GM12873 (cell line): Measurements from ENCODE around the gene UGT1A10.
A peak's percentile ranks its signal among the peaks of the same experiment; 100 is the strongest.

Source experiments
- CTCF ChIP-seq: IDR thresholded peaks from 2 replicates; pipeline ENCODE4 v1.5.1; 2012; ENCODE audit warnings: low read depth, mild to moderate bottlenecking, moderate library complexity, low read length, control low read depth; ENCODE audit not compliant: insufficient read depth; ENCODE audit errors: missing control alignments

UGT1A10 gene

GRCh38 chr2:233674314-233674713 lies 38.1 kb downstream of the UGT1A10 start:
- peak; percentile 8 for TF ChIP-seq CTCF

- TF ChIP-seq CTCF: no peak
Observed at GRCh38 chr2:233674995-233675394, 38.7 kb downstream of the UGT1A10 start.

- no peak for TF ChIP-seq CTCF
Observed at GRCh38 chr2:233676046-233676445, 39.8 kb downstream of the UGT1A10 start.

- TF ChIP-seq CTCF: no peak
Observed at GRCh38 chr2:233679196-233679595, 42.9 kb downstream of the UGT1A10 start.

- TF ChIP-seq CTCF: no peak
Observed at GRCh38 chr2:233680361-233681045, 44.3 kb downstream of the UGT1A10 start.

GRCh38 chr2:233681521-233682099 lies 45.4 kb downstream of the UGT1A10 start, which contains the start of gene UGT1A7:
Gene UGT1A7, plus strand, starts transcription at chr2:233681901. Its CDS starts 37 bp downstream, at chr2:233681938.
- no peak for TF ChIP-seq CTCF

- no peak for TF ChIP-seq CTCF
Observed at GRCh38 chr2:233684640-233685039, 48.4 kb downstream of the UGT1A10 start.
